ENCODE results near the gene PDCL2.

DNA sequence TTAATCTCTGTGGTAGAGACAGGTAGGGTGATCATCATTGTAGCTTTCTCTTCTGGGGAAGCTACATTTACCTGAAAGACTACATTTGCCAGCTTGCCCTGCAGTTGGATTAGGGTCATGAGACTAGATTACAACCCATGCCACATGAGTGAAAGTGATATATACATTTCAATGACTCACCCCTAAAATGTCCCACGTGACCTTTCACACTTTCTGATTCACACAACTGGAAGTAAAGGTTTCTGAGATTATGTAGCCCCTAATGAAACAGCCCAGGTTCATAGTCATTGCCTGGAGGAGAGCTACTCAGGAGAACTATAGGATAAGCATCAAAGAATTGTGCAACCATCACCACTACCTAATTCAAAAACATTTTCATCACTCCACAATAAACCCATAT lies 17.8 kb downstream of the PDCL2 start:
- TF ChIP-seq GATA3 (IDR thresholded peaks at IDR 0.05; ENCODE audit: low read depth, low read length) (no peak), GATA2 (IDR thresholded peaks at IDR 0.05; ENCODE audit: low read depth, low read length) (no peak)
